HEK293 (cell line): ENCODE data around the gene PCP2.
A peak's percentile ranks its signal among the peaks of the same experiment; 100 is the strongest.

Experiments
- CTCF ChIA-PET: fragments of 350-600 bp; formaldehyde crosslinking; extraction: SDS; loops from one replicate; lab custom pipeline; 2021; ENCODE audit warnings: antibody characterized with exemption; lab: Yijun Ruan, JAX
- POLR2A ChIA-PET: fragments of 300-600 bp; formaldehyde crosslinking; extraction: SDS; loops from one replicate; lab custom pipeline; 2020; ENCODE audit warnings: antibody characterized with exemption, inconsistent platforms; lab: Yijun Ruan, JAX
- H3K27ac ChIP-seq: fragments of 200-500 bp; sonication (Bioruptor generic); 2 replicates; pipeline ENCODE4 v1.5.1; 2014; ENCODE audit warnings: low read depth, low read length, control low read depth, inconsistent platforms; ENCODE audit errors: extremely low read depth
- H3K36me3 ChIP-seq, 2 experiments: fragments of 200-500 bp in 1 of 2; sonication (Bioruptor generic) in 1 of 2; 1 replicate in 1 of 2; 2 replicates in 1 of 2; pipeline ENCODE4 v1.5.1; 2014 to 2017; ENCODE audit warnings: inconsistent platforms in 2 of 2, low read length in 2 of 2; ENCODE audit not compliant: control insufficient read depth in 2 of 2, insufficient read depth in 1 of 2
- H3K4me1 ChIP-seq: fragments of 200-500 bp; sonication (Bioruptor generic); 2 replicates; pipeline ENCODE4 v1.5.1; 2014; ENCODE audit warnings: mild to moderate bottlenecking, low read length, inconsistent platforms; ENCODE audit not compliant: control insufficient read depth, insufficient read depth
- H3K4me3 ChIP-seq: 2 replicates; pipeline ENCODE4 v1.5.1; 2011; ENCODE audit warnings: low read depth, mild to moderate bottlenecking, control low read depth, low read length, moderate library complexity
- H3K9me3 ChIP-seq: fragments of 200-500 bp; sonication (Bioruptor generic); 2 replicates; pipeline ENCODE4 v1.5.1; 2014; ENCODE audit warnings: low read depth, low read length, inconsistent platforms; ENCODE audit not compliant: control insufficient read depth, insufficient read depth
- IKZF3 ChIP-seq: fragments of 450-650 bp; IDR thresholded peaks from 2 replicates; pipeline ENCODE4 v1.5.0; 2018; ENCODE audit warnings: missing biosample characterization, mild to moderate bottlenecking, missing genetic modification characterization, moderate library complexity
- KLF7 ChIP-seq: fragments of 450-650 bp; formaldehyde crosslinking; IDR thresholded peaks from 2 replicates; pipeline ENCODE4 v1.5.1; 2016; ENCODE audit warnings: missing biosample characterization, missing genetic modification characterization, borderline replicate concordance
- KLF8 ChIP-seq: fragments of 450-650 bp; formaldehyde crosslinking; IDR thresholded peaks from 2 replicates; pipeline ENCODE4 v1.5.1; 2016; ENCODE audit warnings: missing biosample characterization, missing genetic modification characterization
- PBX3 ChIP-seq: sonication (generic); formaldehyde crosslinking; IDR thresholded peaks from 2 replicates; pipeline ENCODE4 v1.8.1; 2022; ENCODE audit warnings: mild to moderate bottlenecking, moderate library complexity, missing genetic modification reagents
- PRDM10 ChIP-seq: fragments of 450-650 bp; formaldehyde crosslinking; IDR thresholded peaks from 2 replicates; pipeline ENCODE4 v1.5.1; 2016; ENCODE audit warnings: missing biosample characterization, missing genetic modification characterization
- SCRT1 ChIP-seq: fragments of 450-650 bp; formaldehyde crosslinking; IDR thresholded peaks from 2 replicates; pipeline ENCODE4 v1.5.1; 2016; ENCODE audit warnings: missing biosample characterization, missing genetic modification characterization, borderline replicate concordance
- ZBTB17 ChIP-seq: fragments of 450-650 bp; formaldehyde crosslinking; IDR thresholded peaks from 2 replicates; pipeline ENCODE4 v1.5.1; 2016; ENCODE audit warnings: missing biosample characterization, missing genetic modification characterization
- ZBTB20 ChIP-seq: fragments of 450-650 bp; formaldehyde crosslinking; IDR thresholded peaks from 2 replicates; pipeline ENCODE4 v1.5.1; 2016; ENCODE audit warnings: missing biosample characterization, missing genetic modification characterization
- ZBTB7A ChIP-seq: fragments of 450-650 bp; formaldehyde crosslinking; IDR thresholded peaks from 2 replicates; pipeline ENCODE4 v1.5.1; 2016; ENCODE audit warnings: low read depth, missing biosample characterization, missing genetic modification characterization
- ZFHX2 ChIP-seq: fragments of 450-650 bp; formaldehyde crosslinking; conservative IDR thresholded peaks from 2 replicates; pipeline ENCODE4 v1.5.1; 2016; ENCODE audit warnings: missing biosample characterization, missing genetic modification characterization
- ZIC2 ChIP-seq: fragments of 450-650 bp; formaldehyde crosslinking; IDR thresholded peaks from 2 replicates; pipeline ENCODE4 v1.5.1; 2016; ENCODE audit warnings: missing biosample characterization, missing genetic modification characterization
- ZNF121 ChIP-seq: fragments of 450-650 bp; formaldehyde crosslinking; IDR thresholded peaks from 2 replicates; pipeline ENCODE4 v1.5.1; 2016; ENCODE audit warnings: missing biosample characterization, missing genetic modification characterization
- ZNF266 ChIP-seq: fragments of 450-650 bp; formaldehyde crosslinking; IDR thresholded peaks from 2 replicates; pipeline ENCODE4 v1.5.1; 2016; ENCODE audit warnings: missing biosample characterization, missing genetic modification characterization, low read depth
- ZNF292 ChIP-seq: fragments of 450-650 bp; formaldehyde crosslinking; IDR thresholded peaks from 2 replicates; pipeline ENCODE4 v1.5.1; 2016; ENCODE audit warnings: low read depth, missing biosample characterization, missing genetic modification characterization, borderline replicate concordance
- ZNF341 ChIP-seq: fragments of 450-650 bp; formaldehyde crosslinking; IDR thresholded peaks from 2 replicates; pipeline ENCODE4; 2016; ENCODE audit warnings: low read depth, missing biosample characterization, missing genetic modification characterization
- ZNF423 ChIP-seq: fragments of 450-650 bp; formaldehyde crosslinking; IDR thresholded peaks from 2 replicates; pipeline ENCODE4 v1.5.1; 2016; ENCODE audit warnings: missing biosample characterization, missing genetic modification characterization
- ZNF48 ChIP-seq: fragments of 450-650 bp; formaldehyde crosslinking; IDR thresholded peaks from 2 replicates; pipeline ENCODE4 v1.5.1; 2016; ENCODE audit warnings: missing biosample characterization, missing genetic modification characterization
- ZNF585B ChIP-seq: fragments of 450-650 bp; formaldehyde crosslinking; IDR thresholded peaks from 2 replicates; pipeline ENCODE4 v1.5.1; 2016; ENCODE audit warnings: missing biosample characterization, missing genetic modification characterization
- ZNF645 ChIP-seq: fragments of 450-650 bp; formaldehyde crosslinking; IDR thresholded peaks from 2 replicates; pipeline ENCODE4; 2016; ENCODE audit warnings: missing biosample characterization, missing genetic modification characterization
- ZNF707 ChIP-seq: fragments of 450-650 bp; formaldehyde crosslinking; IDR thresholded peaks from 2 replicates; pipeline ENCODE4 v1.5.1; 2016; ENCODE audit warnings: missing biosample characterization, missing genetic modification characterization
- TF ChIP-seq, protein P1 (sequence below): fragments of 450-650 bp; formaldehyde crosslinking; IDR thresholded peaks from 2 replicates; pipeline ENCODE4 v1.5.1; 2017; ENCODE audit warnings: missing biosample characterization, missing genetic modification characterization
- TF ChIP-seq, protein P2 (sequence below): fragments of 450-650 bp; formaldehyde crosslinking; IDR thresholded peaks from 2 replicates; pipeline ENCODE4 v1.5.1; 2016; ENCODE audit warnings: missing biosample characterization, missing genetic modification characterization
- TF ChIP-seq, protein P3 (sequence below): fragments of 450-650 bp; formaldehyde crosslinking; IDR thresholded peaks from 2 replicates; pipeline ENCODE4 v1.5.1; 2016; ENCODE audit warnings: missing biosample characterization, missing genetic modification characterization

Gene PCP2

DNA sequence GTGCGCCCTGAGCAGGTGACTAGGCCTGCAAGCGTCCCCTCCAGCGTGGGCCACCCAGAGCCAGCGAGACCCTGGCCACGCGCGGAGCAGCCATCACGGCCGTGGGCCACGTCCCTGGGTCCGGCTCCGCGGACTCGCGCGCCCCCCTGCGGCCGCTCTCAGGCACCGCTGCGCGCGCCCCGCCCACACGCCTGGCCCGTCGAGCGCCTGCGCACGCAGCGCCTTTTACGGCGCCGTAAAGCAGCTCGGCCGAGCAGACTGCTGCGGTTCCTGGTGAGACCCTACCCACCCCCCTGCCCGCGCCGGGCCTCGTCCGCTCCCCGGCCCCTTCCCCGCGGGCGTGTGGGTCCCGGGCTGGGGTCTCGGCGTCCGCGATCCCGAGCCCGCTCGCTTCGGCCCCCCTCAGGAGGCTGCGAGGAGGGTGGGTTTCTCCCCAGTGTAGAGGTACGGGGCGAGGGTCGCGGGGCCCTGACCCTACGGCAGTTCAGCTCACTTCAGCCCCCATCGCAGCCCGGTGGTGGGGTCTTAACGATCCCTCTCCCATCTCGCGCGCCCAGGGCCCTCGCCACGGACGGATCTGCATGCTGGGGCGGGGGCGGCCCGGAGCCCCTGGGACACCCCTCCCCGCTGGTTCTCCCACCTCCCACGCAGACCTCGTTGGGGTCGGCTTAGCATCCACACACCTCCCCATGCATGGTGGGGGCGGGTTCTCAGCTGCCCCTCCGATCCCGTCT, 47.3 kb upstream of the PCP2 start, which contains the start of gene TRAPPC5 (continued):
- TF ChIP-seq ZNF645 (tag by site-specific recombination) (no peak), ZNF341 (peak; percentile 76), ZNF585B (tag by site-specific recombination) (no peak), ZNF292 (tag by site-specific recombination) (no peak), ZBTB17 (tag by site-specific recombination) (no peak), PBX3 (CRISPR knock-in tag) (0 out of 2 replicates have a peak, but pooled peaks have one; percentile 76), ZNF707 (tag by site-specific recombination) (no peak), ZNF423 (tag by site-specific recombination) (no peak), ZNF48 (tag by site-specific recombination) (no peak), ZFHX2 (peak; percentile 82), ZBTB7A (tag by site-specific recombination) (peak; percentile 83; the same call in 1 of the 2 replicates), KLF8 (tag by site-specific recombination) (no peak), ZIC2 (peak; percentile 24), KLF7 (tag by site-specific recombination) (no peak), ZBTB20 (tag by site-specific recombination) (peak; percentile 43; the same call in 1 of the 2 replicates), IKZF3 (peak; percentile 69; the same call in 1 of the 2 replicates)
- TF ChIP-seq, protein P1, sequence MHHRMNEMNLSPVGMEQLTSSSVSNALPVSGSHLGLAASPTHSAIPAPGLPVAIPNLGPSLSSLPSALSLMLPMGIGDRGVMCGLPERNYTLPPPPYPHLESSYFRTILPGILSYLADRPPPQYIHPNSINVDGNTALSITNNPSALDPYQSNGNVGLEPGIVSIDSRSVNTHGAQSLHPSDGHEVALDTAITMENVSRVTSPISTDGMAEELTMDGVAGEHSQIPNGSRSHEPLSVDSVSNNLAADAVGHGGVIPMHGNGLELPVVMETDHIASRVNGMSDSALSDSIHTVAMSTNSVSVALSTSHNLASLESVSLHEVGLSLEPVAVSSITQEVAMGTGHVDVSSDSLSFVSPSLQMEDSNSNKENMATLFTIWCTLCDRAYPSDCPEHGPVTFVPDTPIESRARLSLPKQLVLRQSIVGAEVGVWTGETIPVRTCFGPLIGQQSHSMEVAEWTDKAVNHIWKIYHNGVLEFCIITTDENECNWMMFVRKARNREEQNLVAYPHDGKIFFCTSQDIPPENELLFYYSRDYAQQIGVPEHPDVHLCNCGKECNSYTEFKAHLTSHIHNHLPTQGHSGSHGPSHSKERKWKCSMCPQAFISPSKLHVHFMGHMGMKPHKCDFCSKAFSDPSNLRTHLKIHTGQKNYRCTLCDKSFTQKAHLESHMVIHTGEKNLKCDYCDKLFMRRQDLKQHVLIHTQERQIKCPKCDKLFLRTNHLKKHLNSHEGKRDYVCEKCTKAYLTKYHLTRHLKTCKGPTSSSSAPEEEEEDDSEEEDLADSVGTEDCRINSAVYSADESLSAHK = no peak
- TF ChIP-seq, protein P2, sequence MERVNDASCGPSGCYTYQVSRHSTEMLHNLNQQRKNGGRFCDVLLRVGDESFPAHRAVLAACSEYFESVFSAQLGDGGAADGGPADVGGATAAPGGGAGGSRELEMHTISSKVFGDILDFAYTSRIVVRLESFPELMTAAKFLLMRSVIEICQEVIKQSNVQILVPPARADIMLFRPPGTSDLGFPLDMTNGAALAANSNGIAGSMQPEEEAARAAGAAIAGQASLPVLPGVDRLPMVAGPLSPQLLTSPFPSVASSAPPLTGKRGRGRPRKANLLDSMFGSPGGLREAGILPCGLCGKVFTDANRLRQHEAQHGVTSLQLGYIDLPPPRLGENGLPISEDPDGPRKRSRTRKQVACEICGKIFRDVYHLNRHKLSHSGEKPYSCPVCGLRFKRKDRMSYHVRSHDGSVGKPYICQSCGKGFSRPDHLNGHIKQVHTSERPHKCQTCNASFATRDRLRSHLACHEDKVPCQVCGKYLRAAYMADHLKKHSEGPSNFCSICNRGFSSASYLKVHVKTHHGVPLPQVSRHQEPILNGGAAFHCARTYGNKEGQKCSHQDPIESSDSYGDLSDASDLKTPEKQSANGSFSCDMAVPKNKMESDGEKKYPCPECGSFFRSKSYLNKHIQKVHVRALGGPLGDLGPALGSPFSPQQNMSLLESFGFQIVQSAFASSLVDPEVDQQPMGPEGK = peak; percentile 72; the same call in 1 of the 2 replicates

DNA sequence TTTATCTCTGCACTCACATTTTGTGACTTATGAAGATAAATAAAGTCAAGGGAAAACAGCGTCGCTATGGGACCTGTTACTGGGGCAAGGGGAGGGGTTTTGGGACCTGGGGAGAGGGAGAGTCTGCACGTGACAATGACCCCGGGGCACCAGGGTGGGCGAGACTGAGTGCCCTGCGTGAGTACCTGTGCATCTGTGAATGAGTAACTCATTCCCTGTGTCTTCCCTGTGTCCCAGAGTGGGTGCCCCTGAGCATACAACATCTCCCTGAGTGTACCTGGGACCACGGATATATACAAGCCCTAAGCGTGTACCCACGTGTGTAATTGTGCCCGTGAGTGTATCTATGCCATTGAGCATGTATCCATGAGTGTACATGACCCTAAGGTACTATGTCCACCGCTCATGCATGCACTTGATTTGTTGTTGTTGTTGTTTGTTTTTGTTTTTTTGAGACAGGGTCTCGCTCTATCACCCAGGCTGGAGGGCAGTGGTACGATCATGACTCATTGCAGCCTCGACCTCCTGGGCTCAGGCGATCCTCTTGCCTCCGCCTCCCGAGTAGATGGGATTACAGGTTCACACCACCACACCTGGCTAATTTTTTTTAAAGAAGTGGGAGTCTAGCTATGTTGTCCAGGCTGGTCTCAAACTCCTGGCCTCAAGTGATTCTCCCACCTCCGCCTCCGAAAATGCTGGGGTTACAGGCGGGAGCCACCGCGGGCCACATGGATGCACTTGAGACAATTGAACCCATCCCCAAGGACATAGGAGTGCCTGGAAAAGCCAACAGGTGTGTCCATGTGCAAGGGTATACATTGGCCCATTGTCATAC, 46.5 kb upstream of the PCP2 start:
- Histone ChIP-seq H3K9me3 (no peaks in the 10 kb centered on the region), H3K4me1 (no peaks in the 10 kb centered on the region), H3K27ac (no peak overlapping the region), H3K36me3 (peaks cover 3 to 18% of the 10 kb centered on the region in 2 experiments; a peak in 2 of 3 replicates), H3K4me3 (peak overlapping the region; percentile 91)
- ChIA-PET POLR2A (interaction anchor here (0.9 to 1.2 kb wide), 5 partner anchors 8 to 313 kb away, joined by 3 to 10 read pairs (median 3); partner anchors contain the start of gene RETN), CTCF (interaction anchor here (0.7 to 2.0 kb wide), 21 partner anchors 9 to 325 kb away, joined by 3 to 23 read pairs (median 6); partner anchors contain the start of gene RETN)
- TF ChIP-seq PRDM10 (tag by site-specific recombination) = no peak
- TF ChIP-seq ZNF266 (tag by site-specific recombination) = no peak
- peak; percentile 92; the same call in 1 of the 2 replicates for TF ChIP-seq SCRT1
- peak; percentile 82 for TF ChIP-seq ZNF121 (tag by site-specific recombination)
- TF ChIP-seq, protein P3, sequence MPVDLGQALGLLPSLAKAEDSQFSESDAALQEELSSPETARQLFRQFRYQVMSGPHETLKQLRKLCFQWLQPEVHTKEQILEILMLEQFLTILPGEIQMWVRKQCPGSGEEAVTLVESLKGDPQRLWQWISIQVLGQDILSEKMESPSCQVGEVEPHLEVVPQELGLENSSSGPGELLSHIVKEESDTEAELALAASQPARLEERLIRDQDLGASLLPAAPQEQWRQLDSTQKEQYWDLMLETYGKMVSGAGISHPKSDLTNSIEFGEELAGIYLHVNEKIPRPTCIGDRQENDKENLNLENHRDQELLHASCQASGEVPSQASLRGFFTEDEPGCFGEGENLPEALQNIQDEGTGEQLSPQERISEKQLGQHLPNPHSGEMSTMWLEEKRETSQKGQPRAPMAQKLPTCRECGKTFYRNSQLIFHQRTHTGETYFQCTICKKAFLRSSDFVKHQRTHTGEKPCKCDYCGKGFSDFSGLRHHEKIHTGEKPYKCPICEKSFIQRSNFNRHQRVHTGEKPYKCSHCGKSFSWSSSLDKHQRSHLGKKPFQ (tag by site-specific recombination) = peak; percentile 62
